Neural cell (in vitro differentiated cells): ENCODE results near the gene TSPAN17. TPM values are rescaled to one million over a fixed set of nuclear protein-coding genes. Genes with fewer than 3 reads are reported as not detected.
"Not testable (repeated sequence)": the region's sequence is repeated elsewhere in the genome, so short reads cannot be mapped to it uniquely, and the experiment has no call there.

Experiments
- H2AFZ ChIP-seq: fragments of 200-600, 300-800 bp; sonication (generic), shearing (Covaris generic); 2 replicates; pipeline ENCODE4 v1.6.0; 2014; ENCODE audit warnings: low read depth, mild to moderate bottlenecking, antibody characterized with exemption, low read length, moderate library complexity
- H3F3A ChIP-seq: fragments of 200-600 bp; shearing (Covaris generic); 2 replicates; pipeline ENCODE4 v1.6.1; 2016; ENCODE audit warnings: mild to moderate bottlenecking, moderate library complexity, mixed read lengths, antibody characterized with exemption, low read length; ENCODE audit not compliant: insufficient read depth, poor library complexity, severe bottlenecking
- H3K27ac ChIP-seq: fragments of 200-600, 300-800 bp; sonication (generic), shearing (Covaris generic); 2 replicates; pipeline ENCODE4 v1.5.1; 2014; ENCODE audit warnings: mild to moderate bottlenecking, low read length, moderate library complexity
- H3K27me3 ChIP-seq: fragments of 300-800, 200-600 bp; sonication (generic), shearing (Covaris generic); 2 replicates; pipeline ENCODE4 v1.6.0; 2014; ENCODE audit warnings: mild to moderate bottlenecking, low read depth, low read length, moderate library complexity; ENCODE audit not compliant: insufficient read depth
- H3K36me3 ChIP-seq: fragments of 300-800, 200-600 bp; sonication (generic), shearing (Covaris generic); 2 replicates; pipeline ENCODE4 v1.5.1; 2014; ENCODE audit warnings: mild to moderate bottlenecking, antibody characterized with exemption, low read length, moderate library complexity; ENCODE audit not compliant: insufficient read depth
- H3K4me2 ChIP-seq: fragments of 300-800, 200-600 bp; sonication (generic), shearing (Covaris generic); 2 replicates; pipeline ENCODE4 v1.6.0; 2014; ENCODE audit warnings: mild to moderate bottlenecking, low read length
- H3K4me3 ChIP-seq: fragments of 300-800, 200-600 bp; sonication (generic), shearing (Covaris generic); 2 replicates; pipeline ENCODE4 v1.5.1; 2014; ENCODE audit warnings: mild to moderate bottlenecking, low read length, moderate library complexity
- H3K79me2 ChIP-seq: fragments of 200-600 bp; shearing (Covaris generic); replicated peaks from 2 replicates; pipeline ENCODE4 v1.6.0; 2014; ENCODE audit warnings: mild to moderate bottlenecking, low read length, moderate library complexity; ENCODE audit not compliant: insufficient read depth
- H3K9ac ChIP-seq: fragments of 300-800, 200-600 bp; sonication (generic), shearing (Covaris generic); 2 replicates; pipeline ENCODE4 v1.6.1; 2016; ENCODE audit warnings: mild to moderate bottlenecking, low read length, mixed read lengths
- H3K9me2 ChIP-seq: fragments of 200-600 bp; shearing (Covaris generic); 2 replicates; pipeline ENCODE4 v1.6.1; 2016; ENCODE audit warnings: mild to moderate bottlenecking, low read length, mixed read lengths; ENCODE audit not compliant: insufficient read depth
- H3K9me3 ChIP-seq: fragments of 200-600, 300-800 bp; sonication (generic), shearing (Covaris generic); 2 replicates; pipeline ENCODE4 v1.6.1; 2016; ENCODE audit warnings: mild to moderate bottlenecking, mixed run types, low read length, moderate library complexity, mixed read lengths
- H4K20me1 ChIP-seq: fragments of 200-600 bp; shearing (Covaris generic); 2 replicates; pipeline ENCODE4 v1.6.1; 2016; ENCODE audit warnings: mild to moderate bottlenecking, mixed run types; ENCODE audit not compliant: insufficient read depth
- CTCF ChIP-seq: fragments of 450-650 bp; IDR thresholded peaks from 2 replicates; pipeline ENCODE4 v1.5.1; 2014; ENCODE audit warnings: antibody characterized with exemption, mild to moderate bottlenecking, moderate library complexity; ENCODE audit not compliant: poor library complexity, severe bottlenecking
- EP300 ChIP-seq: fragments of 450-650 bp; conservative IDR thresholded peaks from 2 replicates; pipeline ENCODE4 v1.6.1; 2014; ENCODE audit warnings: antibody characterized with exemption, mild to moderate bottlenecking, moderate library complexity; ENCODE audit not compliant: poor library complexity, severe bottlenecking
- EZH2 ChIP-seq: fragments of 200-600, 300-800 bp; shearing (Covaris generic), sonication (generic); IDR thresholded peaks from 2 replicates; pipeline ENCODE4 v1.6.1; 2014; ENCODE audit warnings: antibody characterized with exemption, low read length, borderline replicate concordance, mild to moderate bottlenecking; ENCODE audit not compliant: insufficient read depth, poor library complexity, severe bottlenecking
- MXI1 ChIP-seq: fragments of 450-650 bp; conservative IDR thresholded peaks from 2 replicates; pipeline ENCODE4 v1.6.1; 2014; ENCODE audit warnings: antibody characterized with exemption, mild to moderate bottlenecking; ENCODE audit not compliant: poor library complexity, severe bottlenecking
- POLR2AphosphoS5 ChIP-seq: IDR thresholded peaks from 2 replicates; pipeline ENCODE4 v1.6.1; 2012
- RAD21 ChIP-seq: fragments of 450-650 bp; conservative IDR thresholded peaks from 2 replicates; pipeline ENCODE4 v1.6.1; 2014; ENCODE audit warnings: antibody characterized with exemption, mild to moderate bottlenecking, moderate library complexity
- REST ChIP-seq: IDR thresholded peaks from 2 replicates; pipeline ENCODE4 v1.6.1; 2012; ENCODE audit warnings: borderline replicate concordance
- SMC3 ChIP-seq: fragments of 450-650 bp; conservative IDR thresholded peaks from 2 replicates; pipeline ENCODE4 v1.6.1; 2014; ENCODE audit warnings: antibody characterized with exemption, mild to moderate bottlenecking, moderate library complexity; ENCODE audit not compliant: poor library complexity
- TAF1 ChIP-seq: IDR thresholded peaks from 2 replicates; pipeline ENCODE4 v1.6.1; 2012; ENCODE audit warnings: low read depth
- polyA plus RNA-seq: library from polyadenylated mRNA; depleted of rRNA; stranded (reverse); fragments of >200 nt; gene quantifications from 2 replicates; pipeline ENCODE4 v1.2.3, GENCODE V29; 2014

Gene TSPAN17
- polyA plus RNA-seq, 1 donor from 2014 or later, result 66.4 TPM

GRCh38 chr5:176697267-176697933 lies 50.1 kb downstream of the TSPAN17 start:
- H3K79me2 ChIP-seq, result no peaks in the 10 kb centered on the region
- no peak overlapping the region for H3K4me2 ChIP-seq
- H3K9me3 ChIP-seq, result no peaks in the 10 kb centered on the region
- TF ChIP-seq RAD21 (no peak), EZH2 (no peak), SMC3 (no peak), TAF1 (no peak), EP300 (no peak), REST (no peak), POLR2AphosphoS5 (no peak), CTCF (no peak), MXI1 (no peak)
- no peaks in the 10 kb centered on the region for H3K9me2 ChIP-seq
- no peak overlapping the region for H3K27ac ChIP-seq
- H3K4me3 ChIP-seq, result no peak overlapping the region
- no peaks in the 10 kb centered on the region for H4K20me1 ChIP-seq
- no peak overlapping the region for H2AFZ ChIP-seq
- H3K27me3 ChIP-seq, result no peaks in the 10 kb centered on the region
- H3K36me3 ChIP-seq, result no peaks in the 10 kb centered on the region
- no peaks in the 10 kb centered on the region for H3F3A ChIP-seq
- H3K9ac ChIP-seq, result no peak overlapping the region

GRCh38 chr5:176697934-176698538 lies 50.8 kb downstream of the TSPAN17 start:
- Histone ChIP-seq H3K36me3 (no peaks in the 10 kb centered on the region), H3K9me3 (no peaks in the 10 kb centered on the region), H4K20me1 (no peaks in the 10 kb centered on the region), H3K79me2 (no peaks in the 10 kb centered on the region), H3K9ac (no peak overlapping the region), H3K27ac (no peak overlapping the region), H3K9me2 (no peaks in the 10 kb centered on the region), H3K4me2 (no peak overlapping the region), H3K27me3 (no peaks in the 10 kb centered on the region), H3F3A (no peaks in the 10 kb centered on the region), H2AFZ (no peak overlapping the region), H3K4me3 (no peak overlapping the region)
- TF ChIP-seq RAD21 (no peak), CTCF (no peak), SMC3 (no peak), EP300 (no peak)

- H2AFZ ChIP-seq, H3K4me2 ChIP-seq: not testable (repeated sequence)
Measured at GRCh38 chr5:176699446-176699845, 52.2 kb downstream of the TSPAN17 start.

More at GRCh38 chr5:176699446-176699845, 52.2 kb downstream of the TSPAN17 start:
- H3K79me2 ChIP-seq, H3K4me3 ChIP-seq, H4K20me1 ChIP-seq, H3K9me2 ChIP-seq, H3K9ac ChIP-seq, H3F3A ChIP-seq, H3K36me3 ChIP-seq, H3K9me3 ChIP-seq, H3K27ac ChIP-seq, H3K27me3 ChIP-seq: not testable (repeated sequence)
